Measurements from ENCODE around the gene GIGYF2.
"Not testable (repeated sequence)": the region's sequence is repeated elsewhere in the genome, so short reads cannot be mapped to it uniquely, and the experiment has no call there.

The GIGYF2 gene

DNA sequence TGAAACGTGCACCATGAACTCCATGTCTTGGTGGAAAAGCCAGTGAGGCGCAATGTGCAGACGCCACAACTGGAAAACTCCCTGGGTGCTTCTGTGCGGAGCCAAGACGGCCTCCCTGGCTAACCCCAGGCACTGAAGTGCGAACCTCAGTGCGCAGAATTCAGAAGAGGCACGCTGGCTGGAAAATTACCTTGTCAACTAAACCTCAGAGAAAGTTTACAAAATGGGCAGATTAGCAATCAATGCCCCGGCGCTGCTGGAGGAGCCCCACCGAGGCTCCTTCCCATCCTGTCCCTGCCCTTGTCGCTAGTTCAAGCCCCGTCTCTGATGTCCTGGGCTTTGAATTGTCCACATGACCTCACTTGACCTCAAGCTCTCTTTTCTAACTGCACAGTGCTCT lies 195.1 kb downstream of the GIGYF2 start:
- DNase-seq (ENCODE audit: low read depth in 2 of 2), result no peak

DNA sequence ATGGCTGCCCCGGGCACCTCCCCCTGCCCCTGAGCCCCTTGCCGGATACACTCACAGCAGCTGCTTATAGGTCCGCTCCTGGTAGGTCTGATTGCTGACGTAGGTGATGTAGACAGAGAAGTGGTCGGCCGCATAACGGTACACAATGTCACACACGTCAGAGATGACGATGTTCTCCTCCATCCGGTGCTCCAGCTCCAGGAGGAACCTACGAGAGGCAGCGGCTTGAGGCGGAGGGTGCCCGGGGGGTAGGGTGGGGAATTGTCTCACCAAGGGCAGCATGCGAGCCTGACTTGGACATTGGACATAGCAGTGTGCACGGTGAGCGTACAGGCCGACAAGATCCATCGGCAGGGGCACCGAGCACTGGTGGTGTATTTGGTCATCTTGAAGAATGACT lies 195.7 kb downstream of the GIGYF2 start:
- no peak for DNase-seq (ENCODE audit: low read depth in 2 of 2)

DNA sequence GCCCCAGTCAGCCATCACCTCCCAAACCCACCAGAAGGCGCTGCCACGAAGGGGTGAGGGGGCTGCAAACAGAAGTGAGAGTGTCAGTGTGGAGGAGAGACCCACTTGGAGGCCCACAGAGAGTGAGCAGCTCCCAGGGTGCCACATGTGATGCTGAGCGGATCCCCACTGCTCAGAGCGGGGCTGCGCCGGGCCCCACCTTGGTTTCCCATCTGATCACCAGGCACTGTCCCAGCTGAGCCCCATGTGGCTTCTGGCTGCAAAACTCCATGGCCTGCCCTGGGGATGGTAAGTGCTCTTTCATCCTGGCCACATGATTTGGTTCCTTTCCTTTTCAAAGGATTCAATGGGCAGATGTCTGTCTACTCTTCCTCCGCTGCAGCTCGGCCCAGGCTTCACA lies 196.7 kb downstream of the GIGYF2 start:
- DNase-seq (ENCODE audit: low read depth in 2 of 2), result no peak

DNA sequence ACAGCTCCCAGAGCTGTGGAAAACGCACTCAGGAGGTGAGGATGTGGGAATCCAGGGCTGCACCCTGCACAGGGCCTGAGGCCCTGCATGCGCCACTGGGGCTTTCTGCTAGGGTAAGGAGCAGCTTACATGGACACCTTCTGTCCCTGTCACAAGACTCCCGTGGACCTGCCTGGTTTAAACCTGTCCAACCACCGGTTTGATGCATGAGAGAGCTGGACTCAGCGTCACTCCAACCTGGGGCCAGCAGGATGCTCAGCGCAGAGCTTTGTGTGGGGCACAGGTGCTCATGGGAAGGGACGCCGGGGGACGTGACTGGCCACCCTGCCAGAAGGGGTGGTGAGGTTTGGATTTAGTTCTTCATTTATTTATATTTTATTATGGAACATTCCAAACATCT lies 197.1 kb downstream of the GIGYF2 start:
- DNase-seq (ENCODE audit: low read depth in 2 of 2), result no peak

DNA sequence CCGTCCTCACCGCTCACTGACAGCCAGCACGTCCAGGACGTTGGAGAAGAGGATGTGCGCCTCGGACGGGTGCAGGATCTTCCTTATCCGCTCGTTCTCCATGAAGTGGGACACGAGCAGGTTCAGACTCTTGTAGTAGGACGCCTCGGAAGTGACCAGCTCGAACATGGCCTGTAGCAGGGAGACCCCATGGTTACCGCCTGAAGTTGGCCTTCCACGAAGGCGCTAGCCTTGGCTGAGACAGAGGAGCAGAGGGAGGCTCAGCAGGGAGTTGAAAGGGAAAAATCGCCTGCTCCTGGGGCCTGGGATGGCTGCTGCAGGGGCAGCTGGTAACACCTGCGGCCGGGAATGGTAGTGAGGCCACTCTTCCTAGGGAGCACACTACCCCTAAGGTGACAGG lies 197.6 kb downstream of the GIGYF2 start:
- no peak for DNase-seq (ENCODE audit: low read depth in 2 of 2)

DNA sequence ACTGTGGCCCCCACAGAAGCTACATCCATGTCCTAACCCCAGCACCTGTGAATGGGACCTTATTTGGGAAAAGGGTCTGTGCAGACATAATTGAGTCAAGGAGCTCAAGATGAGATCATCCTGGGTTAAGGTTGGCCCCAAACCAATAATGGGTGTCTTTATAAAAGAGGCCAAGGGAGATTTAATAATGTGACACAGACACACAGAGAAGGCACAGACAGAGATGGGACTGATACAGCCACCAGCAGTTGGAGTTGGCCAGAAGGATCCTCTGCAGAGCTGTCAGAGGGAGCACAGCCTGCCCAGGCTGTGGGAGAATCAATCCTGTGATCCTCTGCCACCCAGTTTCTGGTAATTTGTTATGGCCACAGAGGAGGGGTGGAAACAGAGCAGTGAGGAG lies 199.0 kb downstream of the GIGYF2 start:
- DNase-seq (ENCODE audit: low read depth in 2 of 2), result no peak

DNA sequence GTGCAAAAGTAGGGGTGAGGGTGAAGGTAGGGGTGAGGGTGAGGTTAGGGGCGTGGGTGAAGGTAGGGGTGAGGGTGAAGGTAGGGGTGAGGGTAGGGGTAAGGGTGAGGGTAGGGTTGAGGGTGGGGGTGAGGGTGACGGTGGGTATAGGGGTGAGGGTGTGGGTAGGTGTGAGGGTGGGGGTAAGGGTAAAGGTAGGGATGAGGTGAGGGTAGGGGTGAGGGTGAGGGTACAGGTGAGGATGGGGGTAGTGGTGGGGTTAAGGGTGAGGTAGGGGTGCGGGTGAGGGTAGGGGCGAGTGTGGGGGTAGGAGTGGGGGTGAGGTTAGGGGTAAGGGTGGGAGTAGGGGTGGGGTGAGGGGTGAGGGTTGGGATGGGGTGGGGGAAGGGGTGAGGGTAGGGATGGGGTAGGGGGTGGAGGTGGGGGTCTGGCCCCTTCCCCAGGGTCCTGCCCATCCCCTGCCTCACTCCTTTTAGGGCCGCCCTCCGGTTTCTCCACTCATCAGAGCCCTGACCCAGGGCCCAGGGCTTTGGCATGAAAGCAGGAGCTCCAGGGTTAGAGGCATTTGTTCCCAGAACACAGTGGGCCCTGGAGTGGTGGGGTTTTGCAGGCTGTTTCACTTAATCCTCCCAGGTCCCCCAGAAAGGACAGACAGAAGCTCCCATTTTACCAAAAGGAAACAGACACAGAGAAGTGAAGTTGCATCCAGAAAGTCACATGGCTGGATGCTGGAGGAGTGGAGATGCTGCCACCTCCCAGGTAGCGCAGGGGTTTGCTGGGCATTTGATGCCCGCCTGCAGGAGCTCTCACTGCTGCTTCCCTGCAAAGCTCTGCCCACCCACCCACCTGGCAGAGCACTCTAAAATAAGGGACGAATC lies 199.8 kb downstream of the GIGYF2 start:
- no peak for DNase-seq (ENCODE audit: low read depth in 2 of 2)

DNA sequence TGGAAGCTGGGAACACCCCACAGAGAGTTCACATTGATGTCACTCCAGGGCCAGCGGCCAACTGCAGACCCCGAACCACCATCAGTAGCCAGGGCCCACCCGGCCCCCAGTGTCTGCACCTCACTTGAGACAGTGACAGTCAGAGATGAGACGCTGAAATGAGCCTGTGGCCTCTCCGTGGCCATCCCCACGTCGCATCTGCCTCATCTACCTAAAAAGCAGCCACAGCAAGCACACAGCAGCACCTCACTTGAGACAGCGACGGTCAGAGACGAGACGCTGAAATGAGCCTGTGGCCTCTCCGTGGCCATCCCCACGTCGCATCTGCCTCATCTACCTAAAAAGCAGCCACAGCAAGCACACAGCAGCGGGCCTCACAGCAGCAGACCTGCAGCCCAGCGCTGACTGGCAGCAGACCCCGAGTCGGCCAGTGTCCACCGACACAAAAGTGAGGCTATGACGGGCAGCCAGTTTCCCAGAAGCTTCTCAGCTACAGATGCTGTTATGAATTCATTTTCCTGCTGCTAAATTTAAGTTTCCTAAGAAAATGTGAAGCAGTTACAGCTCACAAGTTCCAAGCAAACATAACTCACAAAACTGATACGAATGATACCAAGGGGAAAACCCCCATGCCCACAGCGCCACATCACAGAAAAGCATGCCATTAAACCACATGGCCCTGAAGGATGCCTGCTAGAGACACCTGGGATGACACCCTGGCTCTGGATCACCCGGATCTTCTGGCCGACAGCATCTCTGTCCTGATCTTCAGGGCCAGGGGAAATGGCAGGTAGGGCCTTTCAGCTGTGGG lies 200.7 kb downstream of the GIGYF2 start:
- DNase-seq (ENCODE audit: low read depth in 2 of 2), result no peak

DNA sequence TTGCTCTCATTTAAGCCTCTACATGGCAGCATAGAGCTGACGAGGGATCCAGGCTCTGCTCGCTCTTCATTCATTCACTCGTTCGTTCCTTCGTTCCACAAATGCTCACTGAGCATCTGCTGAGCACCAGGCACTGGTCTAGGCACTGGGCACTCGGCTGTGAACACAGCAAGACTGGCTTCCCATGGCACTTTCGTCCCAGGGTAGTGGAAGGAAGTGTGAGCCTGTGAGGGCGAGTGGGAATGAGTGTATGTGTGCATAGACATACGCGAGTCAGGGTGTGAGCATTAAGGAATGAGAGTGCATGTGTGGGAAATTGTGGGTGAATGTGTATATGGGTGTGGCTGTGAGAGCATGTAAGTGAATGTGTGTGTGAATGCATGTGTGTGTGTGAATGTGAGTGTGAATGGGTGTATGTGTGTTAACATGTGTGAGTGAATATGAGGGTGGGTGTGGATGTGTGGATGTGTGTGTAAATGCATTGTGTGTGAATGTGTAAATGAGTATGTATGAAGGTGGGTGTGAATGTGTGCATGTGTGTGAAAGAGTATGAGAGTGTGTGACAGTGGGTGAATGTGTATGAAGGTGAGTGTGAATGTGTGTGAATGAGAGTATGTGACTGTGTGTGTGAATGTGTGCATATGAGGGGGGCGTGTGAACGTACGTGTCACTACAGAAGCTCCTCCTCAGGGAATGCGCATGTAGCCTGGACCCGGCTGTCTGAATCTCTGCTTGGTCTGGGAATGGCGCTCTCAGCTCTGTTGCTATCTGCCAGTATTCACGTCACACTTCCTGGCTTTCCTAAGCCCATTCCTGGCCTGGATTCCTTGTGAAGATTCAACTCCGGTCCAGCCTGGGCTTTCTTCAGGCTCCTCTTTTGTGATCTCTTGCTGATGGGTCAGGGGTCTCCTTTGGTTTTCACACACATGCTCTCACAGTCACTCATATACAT lies 201.7 kb downstream of the GIGYF2 start:
- no peak for DNase-seq (ENCODE audit: low read depth in 2 of 2)

DNA sequence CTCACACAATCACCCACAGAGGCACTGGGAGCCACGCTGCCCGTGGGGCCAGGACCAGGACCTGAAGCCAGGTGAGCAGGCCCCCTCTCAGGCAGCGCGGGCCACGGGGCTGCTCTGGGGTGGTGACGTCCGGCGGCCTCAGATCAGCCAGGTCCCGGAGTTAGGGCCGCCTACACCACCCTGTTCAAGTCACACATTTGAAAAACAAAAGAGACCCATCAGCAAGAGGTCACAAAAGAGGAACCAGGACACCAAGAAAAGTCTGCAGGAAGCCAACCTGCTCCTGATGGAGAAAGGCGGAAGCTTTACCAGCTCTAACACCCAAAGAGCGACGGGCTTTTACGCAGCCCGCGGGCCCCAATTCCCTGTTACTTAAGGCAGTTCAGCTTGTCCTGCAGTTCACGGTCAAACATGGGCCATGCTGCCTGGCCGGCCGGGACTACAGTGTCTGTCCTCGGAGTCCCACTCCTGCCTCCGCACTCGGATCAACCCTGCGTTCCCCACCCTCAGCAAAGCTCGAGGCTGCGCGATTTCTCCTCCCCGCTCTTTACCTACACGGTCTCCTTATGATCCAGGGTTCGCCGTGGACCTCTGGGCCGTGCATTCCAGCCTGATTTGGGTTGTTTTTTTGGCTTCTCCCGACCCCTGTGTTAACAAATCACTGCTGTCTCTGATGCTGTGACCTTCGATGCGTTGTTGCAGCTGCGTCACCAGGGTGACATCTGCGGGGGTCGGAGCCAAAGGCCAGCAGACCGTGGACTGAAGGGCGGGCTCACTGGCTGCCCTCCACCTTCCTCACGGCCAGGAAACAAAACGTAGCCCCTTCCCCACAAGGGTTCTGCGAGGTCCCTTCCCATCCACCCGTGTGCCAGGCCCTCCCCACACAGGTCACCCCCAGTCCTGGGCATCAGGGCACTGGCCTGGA lies 203.9 kb downstream of the GIGYF2 start:
- DNase-seq (ENCODE audit: low read depth in 2 of 2), result no peak

DNA sequence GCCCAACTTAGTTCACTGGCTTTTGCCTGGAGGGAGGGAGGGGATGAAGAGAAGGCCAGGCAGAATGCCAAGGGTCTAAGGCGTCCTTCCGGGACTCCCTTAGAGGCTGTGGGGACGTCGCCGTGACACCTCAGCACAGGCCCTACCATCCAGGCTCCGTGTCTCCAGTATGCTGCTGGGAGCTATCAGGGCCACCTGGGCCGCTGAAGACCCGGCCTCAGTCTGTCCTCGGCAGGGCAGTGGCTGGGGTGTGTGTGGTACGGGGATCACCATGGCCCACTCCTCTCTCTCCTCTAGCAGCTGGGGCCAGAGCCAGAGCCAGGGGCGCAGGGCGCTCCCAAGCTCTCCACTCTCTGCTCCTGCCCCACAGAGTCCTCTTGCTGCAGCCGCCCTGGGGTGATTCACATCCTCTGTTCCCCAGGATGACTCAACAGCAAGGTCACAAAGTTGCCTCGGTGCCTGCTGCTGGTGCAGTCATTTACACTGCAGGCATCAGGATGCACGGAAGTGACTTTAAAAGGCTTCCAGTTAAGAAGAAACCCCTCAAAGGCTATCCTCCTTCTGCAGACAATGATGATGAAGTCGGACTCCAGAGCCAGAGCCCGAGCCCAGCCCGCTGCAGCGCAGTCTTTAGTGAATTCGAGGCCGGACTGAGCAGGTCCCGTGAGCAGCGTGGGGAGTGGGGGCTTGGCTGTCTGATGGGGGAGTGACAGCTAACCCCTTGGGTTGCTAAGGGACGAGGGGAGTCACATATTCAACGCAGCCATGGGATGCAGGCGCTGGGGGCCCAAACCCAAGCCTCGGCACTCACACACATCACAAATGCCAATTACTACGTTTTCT lies 204.8 kb downstream of the GIGYF2 start:
- no peak for DNase-seq (ENCODE audit: low read depth in 2 of 2)

DNA sequence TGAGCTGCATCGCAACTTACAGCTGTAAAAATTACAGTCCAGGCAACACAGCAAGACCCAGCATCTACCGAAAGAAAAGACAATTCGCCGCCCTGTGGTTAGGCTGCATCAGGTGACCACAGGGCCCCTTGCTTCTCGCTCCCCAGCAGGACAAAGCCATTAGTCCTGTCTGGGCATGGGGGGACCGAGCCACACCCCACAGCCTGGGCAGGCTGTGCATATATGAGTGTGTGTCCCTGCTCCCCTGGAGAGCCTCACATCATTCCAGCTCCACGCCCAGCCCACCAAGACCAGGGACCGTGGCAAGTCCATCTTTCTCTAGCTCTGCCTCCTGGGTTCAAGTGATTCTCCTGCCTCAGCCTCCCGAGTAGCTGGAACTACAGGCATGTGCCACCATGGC lies 206.9 kb downstream of the GIGYF2 start:
- no peak for DNase-seq (ENCODE audit: low read depth in 2 of 2)

DNA sequence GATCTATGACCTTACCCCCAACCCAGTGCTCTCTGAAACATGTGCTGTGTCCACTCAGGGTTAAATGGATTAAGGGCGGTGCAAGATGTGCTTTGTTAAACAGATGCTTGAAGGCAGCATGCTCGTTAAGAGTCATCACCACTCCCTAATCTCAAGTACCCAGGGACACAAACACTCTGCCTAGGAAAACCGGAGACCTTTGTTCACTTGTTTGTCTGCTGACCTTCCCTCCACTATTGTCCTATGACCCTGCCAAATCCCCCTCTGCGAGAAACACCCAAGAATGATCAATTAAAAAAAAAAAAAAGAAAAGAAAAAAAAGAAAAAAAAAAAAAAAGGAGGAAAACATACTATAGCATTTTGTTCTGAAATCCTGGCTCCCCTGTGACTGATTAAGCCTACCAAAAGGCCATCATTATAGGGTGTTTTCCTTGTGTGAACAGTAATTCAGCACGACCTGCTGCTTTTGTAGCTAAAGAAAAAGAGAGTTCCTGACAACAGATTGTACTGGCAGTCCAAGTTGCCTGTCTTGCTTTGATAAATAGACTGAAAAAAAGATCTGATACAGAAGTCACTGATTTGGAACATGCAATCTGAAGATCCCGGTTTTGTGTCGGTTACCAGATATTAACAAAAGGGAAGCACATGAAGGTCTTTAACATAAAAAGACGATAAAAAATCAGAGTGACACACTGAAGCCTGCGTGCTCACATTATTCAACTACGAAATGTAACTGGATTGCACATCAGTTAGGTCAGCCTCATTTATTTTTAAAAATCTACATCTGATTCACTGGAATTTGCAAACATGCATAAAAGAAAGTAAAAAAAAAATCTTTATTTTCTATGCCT lies 210.0 kb downstream of the GIGYF2 start:
- not testable (repeated sequence) for DNase-seq (ENCODE audit: low read depth in 2 of 2)

DNA sequence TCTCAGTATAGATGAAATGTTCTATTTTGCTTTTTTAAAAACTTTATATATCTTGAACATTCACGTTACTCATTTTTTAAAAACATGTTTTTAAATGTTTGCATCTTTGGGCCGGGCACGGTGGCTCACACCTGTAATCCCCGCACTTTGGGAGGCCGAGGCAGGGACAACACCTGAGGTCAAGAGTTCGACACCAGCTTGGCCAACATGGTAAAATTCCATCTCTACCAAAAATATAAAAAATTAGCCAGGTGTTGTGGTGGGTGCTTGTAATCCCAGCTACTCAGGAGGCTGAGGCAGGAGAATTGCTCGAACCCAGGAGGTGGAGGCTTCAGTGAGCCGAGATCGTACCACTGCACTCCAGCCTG lies 210.6 kb downstream of the GIGYF2 start:
- not testable (repeated sequence) for DNase-seq (ENCODE audit: low read depth in 2 of 2)

DNA sequence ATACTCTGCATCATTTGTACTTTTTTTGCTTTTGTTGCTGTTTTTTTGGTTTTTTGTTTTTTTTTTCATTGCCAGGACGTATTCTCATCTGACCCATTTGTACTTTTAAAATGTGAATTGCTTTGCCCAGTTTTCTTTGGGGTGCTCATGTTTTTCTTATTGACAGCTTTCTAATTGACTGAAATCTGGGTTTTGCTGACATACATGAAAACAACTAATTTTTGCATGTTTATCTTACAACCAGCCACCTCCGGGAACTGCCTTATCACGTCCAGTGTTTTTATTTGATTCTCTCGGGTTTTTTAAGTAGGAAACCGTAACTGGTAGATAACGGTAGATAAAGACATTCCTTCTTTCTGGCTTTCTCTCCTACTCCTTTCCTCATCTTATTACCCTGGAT lies 211.6 kb downstream of the GIGYF2 start:
- DNase-seq (ENCODE audit: low read depth in 2 of 2), result no peak
